ENCODE measurements around the gene AHNAK.

AHNAK gene

GRCh38 chr11:62545437-62546243 is 966 bp downstream of the AHNAK start (continued):
- TF ChIP-seq ZNF549 (tag by site-specific recombination; IDR thresholded peaks at IDR 0.05) (no peak), KLF1 (tag by site-specific recombination; IDR thresholded peaks at IDR 0.05) (peak; percentile 87), ZNF18 (tag by site-specific recombination; IDR thresholded peaks at IDR 0.05) (no peak), ZNF610 (tag by site-specific recombination; IDR thresholded peaks at IDR 0.05; ENCODE audit: borderline replicate concordance) (no peak), YY1 (tag by site-specific recombination; IDR thresholded peaks at IDR 0.05) (no peak), WT1 (tag by site-specific recombination; IDR thresholded peaks at IDR 0.05) (peak; percentile 95), SP7 (tag by site-specific recombination; IDR thresholded peaks at IDR 0.05) (peak; percentile 91), SALL2 (tag by site-specific recombination; IDR thresholded peaks at IDR 0.05; ENCODE audit: borderline replicate concordance) (no peak), ZNF514 (tag by site-specific recombination; IDR thresholded peaks at IDR 0.05) (no peak), ZNF394 (tag by site-specific recombination; IDR thresholded peaks at IDR 0.05; ENCODE audit: borderline replicate concordance) (no peak), HOXA7 (CRISPR knock-in tag; IDR thresholded peaks at IDR 0.05; ENCODE audit: borderline replicate concordance) (no peak), ZFP37 (tag by site-specific recombination; IDR thresholded peaks at IDR 0.05) (no peak), ZNF132 (tag by site-specific recombination; IDR thresholded peaks at IDR 0.05; ENCODE audit: borderline replicate concordance) (no peak), ZSCAN23 (tag by site-specific recombination; IDR thresholded peaks at IDR 0.05) (no peak), ZFP69B (tag by site-specific recombination; IDR thresholded peaks at IDR 0.05) (no peak), KLF10 (tag by site-specific recombination; IDR thresholded peaks at IDR 0.05) (peak; percentile 92), ZNF530 (tag by site-specific recombination; IDR thresholded peaks at IDR 0.05; ENCODE audit: low read depth) (no peak), ZNF16 (tag by site-specific recombination; IDR thresholded peaks at IDR 0.05; ENCODE audit: low read depth) (no peak), ZNF37A (tag by site-specific recombination; IDR thresholded peaks at IDR 0.05) (no peak), RBAK (tag by site-specific recombination; IDR thresholded peaks at IDR 0.05) (no peak), ZBTB1 (tag by site-specific recombination; IDR thresholded peaks at IDR 0.05) (no peak), ZNF148 (tag by site-specific recombination; IDR thresholded peaks at IDR 0.05; ENCODE audit: borderline replicate concordance) (no peak), ZNF175 (tag by site-specific recombination; IDR thresholded peaks at IDR 0.05) (no peak), ZNF660 (tag by site-specific recombination; IDR thresholded peaks at IDR 0.05) (peak; percentile 89), ZEB2 (tag by site-specific recombination; IDR thresholded peaks at IDR 0.05) (peak; percentile 87), ZNF768 (tag by site-specific recombination; IDR thresholded peaks at IDR 0.05) (no peak), ZNF140 (tag by site-specific recombination; IDR thresholded peaks at IDR 0.05) (no peak)
- TF ChIP-seq, protein P1, sequence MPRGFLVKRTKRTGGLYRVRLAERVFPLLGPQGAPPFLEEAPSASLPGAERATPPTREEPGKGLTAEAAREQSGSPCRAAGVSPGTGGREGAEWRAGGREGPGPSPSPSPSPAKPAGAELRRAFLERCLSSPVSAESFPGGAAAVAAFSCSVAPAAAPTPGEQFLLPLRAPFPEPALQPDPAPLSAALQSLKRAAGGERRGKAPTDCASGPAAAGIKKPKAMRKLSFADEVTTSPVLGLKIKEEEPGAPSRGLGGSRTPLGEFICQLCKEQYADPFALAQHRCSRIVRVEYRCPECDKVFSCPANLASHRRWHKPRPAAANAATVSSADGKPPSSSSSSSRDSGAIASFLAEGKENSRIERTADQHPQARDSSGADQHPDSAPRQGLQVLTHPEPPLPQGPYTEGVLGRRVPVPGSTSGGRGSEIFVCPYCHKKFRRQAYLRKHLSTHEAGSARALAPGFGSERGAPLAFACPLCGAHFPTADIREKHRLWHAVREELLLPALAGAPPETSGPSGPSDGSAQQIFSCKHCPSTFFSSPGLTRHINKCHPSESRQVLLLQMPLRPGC (tag by site-specific recombination; IDR thresholded peaks at IDR 0.05) = peak; percentile 80; the same call in 1 of the 2 replicates
- TF ChIP-seq, protein P2, sequence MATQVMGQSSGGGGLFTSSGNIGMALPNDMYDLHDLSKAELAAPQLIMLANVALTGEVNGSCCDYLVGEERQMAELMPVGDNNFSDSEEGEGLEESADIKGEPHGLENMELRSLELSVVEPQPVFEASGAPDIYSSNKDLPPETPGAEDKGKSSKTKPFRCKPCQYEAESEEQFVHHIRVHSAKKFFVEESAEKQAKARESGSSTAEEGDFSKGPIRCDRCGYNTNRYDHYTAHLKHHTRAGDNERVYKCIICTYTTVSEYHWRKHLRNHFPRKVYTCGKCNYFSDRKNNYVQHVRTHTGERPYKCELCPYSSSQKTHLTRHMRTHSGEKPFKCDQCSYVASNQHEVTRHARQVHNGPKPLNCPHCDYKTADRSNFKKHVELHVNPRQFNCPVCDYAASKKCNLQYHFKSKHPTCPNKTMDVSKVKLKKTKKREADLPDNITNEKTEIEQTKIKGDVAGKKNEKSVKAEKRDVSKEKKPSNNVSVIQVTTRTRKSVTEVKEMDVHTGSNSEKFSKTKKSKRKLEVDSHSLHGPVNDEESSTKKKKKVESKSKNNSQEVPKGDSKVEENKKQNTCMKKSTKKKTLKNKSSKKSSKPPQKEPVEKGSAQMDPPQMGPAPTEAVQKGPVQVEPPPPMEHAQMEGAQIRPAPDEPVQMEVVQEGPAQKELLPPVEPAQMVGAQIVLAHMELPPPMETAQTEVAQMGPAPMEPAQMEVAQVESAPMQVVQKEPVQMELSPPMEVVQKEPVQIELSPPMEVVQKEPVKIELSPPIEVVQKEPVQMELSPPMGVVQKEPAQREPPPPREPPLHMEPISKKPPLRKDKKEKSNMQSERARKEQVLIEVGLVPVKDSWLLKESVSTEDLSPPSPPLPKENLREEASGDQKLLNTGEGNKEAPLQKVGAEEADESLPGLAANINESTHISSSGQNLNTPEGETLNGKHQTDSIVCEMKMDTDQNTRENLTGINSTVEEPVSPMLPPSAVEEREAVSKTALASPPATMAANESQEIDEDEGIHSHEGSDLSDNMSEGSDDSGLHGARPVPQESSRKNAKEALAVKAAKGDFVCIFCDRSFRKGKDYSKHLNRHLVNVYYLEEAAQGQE (tag by site-specific recombination; IDR thresholded peaks at IDR 0.05) = no peak
- TF ChIP-seq, protein P3, sequence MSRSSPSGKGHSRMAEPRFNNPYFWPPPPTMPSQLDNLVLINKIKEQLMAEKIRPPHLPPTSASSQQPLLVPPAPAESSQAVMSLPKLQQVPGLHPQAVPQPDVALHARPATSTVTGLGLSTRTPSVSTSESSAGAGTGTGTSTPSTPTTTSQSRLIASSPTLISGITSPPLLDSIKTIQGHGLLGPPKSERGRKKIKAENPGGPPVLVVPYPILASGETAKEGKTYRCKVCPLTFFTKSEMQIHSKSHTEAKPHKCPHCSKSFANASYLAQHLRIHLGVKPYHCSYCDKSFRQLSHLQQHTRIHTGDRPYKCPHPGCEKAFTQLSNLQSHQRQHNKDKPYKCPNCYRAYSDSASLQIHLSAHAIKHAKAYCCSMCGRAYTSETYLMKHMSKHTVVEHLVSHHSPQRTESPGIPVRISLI (tag by site-specific recombination; IDR thresholded peaks at IDR 0.05) = no peak

Measured in HEK293 (cell line).